NCI-H82 treated with DMSO at 0.1 percent for 48 hours (cell line): ENCODE measurements around the gene PRAMEF1.
"Not testable (repeated sequence)": the region's sequence is repeated elsewhere in the genome, so short reads cannot be mapped to it uniquely, and the experiment has no call there.

Experiments used
- DNase-seq: peaks from one replicate; lab custom pipeline; 2025; ENCODE audit not compliant: unreplicated experiment; lab: John Stamatoyannopoulos, UW

Gene PRAMEF1

GRCh38 chr1:12775443-12775842, 15.8 kb upstream of the PRAMEF1 start:
- DNase-seq, result no peak

- no peak for DNase-seq
Measured at GRCh38 chr1:12776801-12777557, 14.2 kb upstream of the PRAMEF1 start.

GRCh38 chr1:12778061-12778460, 13.1 kb upstream of the PRAMEF1 start:
- DNase-seq, result no peak

GRCh38 chr1:12778907-12779306, 12.3 kb upstream of the PRAMEF1 start:
- no peak for DNase-seq

GRCh38 chr1:12781488-12781887, 9.7 kb upstream of the PRAMEF1 start:
- not testable (repeated sequence) for DNase-seq

GRCh38 chr1:12783783-12784182, 7.4 kb upstream of the PRAMEF1 start:
- not testable (repeated sequence) for DNase-seq

- DNase-seq, result not testable (repeated sequence)
Measured at GRCh38 chr1:12784729-12785128, 6.5 kb upstream of the PRAMEF1 start.

GRCh38 chr1:12798911-12799310, 7.7 kb downstream of the PRAMEF1 start:
- DNase-seq, result no peak

- DNase-seq, result no peak
Measured at GRCh38 chr1:12799730-12800129, 8.5 kb downstream of the PRAMEF1 start.

- DNase-seq, result no peak
Measured at GRCh38 chr1:12809933-12810332, 18.7 kb downstream of the PRAMEF1 start.

- no peak for DNase-seq
Measured at GRCh38 chr1:12810691-12811408, 19.7 kb downstream of the PRAMEF1 start.

GRCh38 chr1:12811409-12811784, 20.2 kb downstream of the PRAMEF1 start:
- no peak for DNase-seq

- not testable (repeated sequence) for DNase-seq
Measured at GRCh38 chr1:12819061-12819460, 27.9 kb downstream of the PRAMEF1 start.

GRCh38 chr1:12831310-12831709, 40.1 kb downstream of the PRAMEF1 start, which contains the start of gene PRAMEF11:
PRAMEF11 (minus strand) TSS chr1:12831410; CDS start chr1:12828789, 2,621 bp downstream.
- not testable (repeated sequence) for DNase-seq

- not testable (repeated sequence) for DNase-seq
Measured at GRCh38 chr1:12833251-12833650, 42.1 kb downstream of the PRAMEF1 start.
